ENCODE results near the gene RILPL1.
"Not testable (repeated sequence)": the region's sequence is repeated elsewhere in the genome, so short reads cannot be mapped to it uniquely, and the experiment has no call there.

RILPL1 gene

GRCh38 chr12:123474485-123475245 lies 58.9 kb downstream of the RILPL1 start:
- Histone ChIP-seq H3K4me3 (no peak overlapping the region), H3K4me2 (0 out of 22 replicates have a peak overlapping the region, but pooled peaks of 1 of the 11 experiments have one; percentile 7), H3K9ac (no peak overlapping the region; a peak in 1 of 22 replicates), H3K9me3 (replicated peaks in 1 of 11) (no peaks in the 10 kb centered on the region), H3K27ac (no peak overlapping the region), H3K27me3 (no peaks in the 10 kb centered on the region), H3K4me1 (peaks cover 0 to 30% (median 8%) of the 10 kb centered on the region in 10 experiments; a peak in 11 of 20 replicates), H4K20me1 (peaks cover 6 to 44% (median 18%) of the 10 kb centered on the region in 11 experiments; a peak in 16 of 22 replicates), H3K36me3 (peaks cover 20 to 91% (median 39%) of the 10 kb centered on the region in 11 experiments)
- no peak for TF ChIP-seq Cebpa-rat (IDR thresholded peaks at IDR 0.05)

DNA sequence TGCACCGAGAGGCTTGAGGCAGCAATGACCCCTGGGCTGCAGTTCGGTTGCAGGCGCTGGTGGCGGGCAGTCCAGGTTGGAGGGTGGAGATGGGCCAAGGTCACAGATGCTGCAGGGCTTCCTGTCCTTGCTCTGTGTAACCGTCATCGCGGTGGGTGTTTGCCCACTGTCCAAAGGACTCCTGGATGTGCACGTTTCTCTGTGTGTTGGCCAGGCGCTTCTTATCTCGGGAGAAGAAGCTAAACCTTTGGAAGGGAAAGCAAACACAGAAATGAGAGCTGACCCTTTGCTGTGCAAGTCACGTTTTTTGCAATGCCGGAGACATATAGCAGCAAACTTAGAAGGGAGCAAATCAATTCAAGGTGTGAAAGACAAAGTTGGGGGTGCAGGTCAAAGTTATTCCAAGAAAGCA lies 61.1 kb downstream of the RILPL1 start:
- Histone ChIP-seq H3K27ac (no peak overlapping the region), H3K4me1 (peaks cover 0 to 41% (median 27%) of the 10 kb centered on the region in 10 experiments; a peak in 15 of 20 replicates), H3K36me3 (peaks cover 23 to 80% (median 41%) of the 10 kb centered on the region in 11 experiments), H4K20me1 (peaks cover 16 to 66% (median 40%) of the 10 kb centered on the region in 11 experiments; a peak in 18 of 22 replicates), H3K27me3 (no peaks in the 10 kb centered on the region), H3K4me2 (no peak overlapping the region), H3K4me3 (no peak overlapping the region), H3K9me3 (replicated peaks in 1 of 11) (no peaks in the 10 kb centered on the region), H3K9ac (no peak overlapping the region)
- TF ChIP-seq Cebpa-rat (IDR thresholded peaks at IDR 0.05): no peak

- Histone ChIP-seq H3K27ac (no peak overlapping the region), H3K9ac (no peak overlapping the region), H3K9me3 (replicated peaks in 1 of 11) (no peaks in the 10 kb centered on the region), H4K20me1 (peaks cover 16 to 74% (median 49%) of the 10 kb centered on the region in 11 experiments; a peak in 18 of 22 replicates), H3K36me3 (peaks cover 23 to 80% (median 45%) of the 10 kb centered on the region in 11 experiments), H3K4me3 (no peak overlapping the region), H3K27me3 (no peaks in the 10 kb centered on the region), H3K4me2 (no peak overlapping the region), H3K4me1 (peaks cover 0 to 44% (median 32%) of the 10 kb centered on the region in 10 experiments; a peak in 15 of 20 replicates)
- TF ChIP-seq Cebpa-rat (IDR thresholded peaks at IDR 0.05): peak in 1 of 11 experiments; percentile 52; a peak in 1 of 22 replicates
Measured at GRCh38 chr12:123471374-123472068, 62.0 kb downstream of the RILPL1 start.

DNA sequence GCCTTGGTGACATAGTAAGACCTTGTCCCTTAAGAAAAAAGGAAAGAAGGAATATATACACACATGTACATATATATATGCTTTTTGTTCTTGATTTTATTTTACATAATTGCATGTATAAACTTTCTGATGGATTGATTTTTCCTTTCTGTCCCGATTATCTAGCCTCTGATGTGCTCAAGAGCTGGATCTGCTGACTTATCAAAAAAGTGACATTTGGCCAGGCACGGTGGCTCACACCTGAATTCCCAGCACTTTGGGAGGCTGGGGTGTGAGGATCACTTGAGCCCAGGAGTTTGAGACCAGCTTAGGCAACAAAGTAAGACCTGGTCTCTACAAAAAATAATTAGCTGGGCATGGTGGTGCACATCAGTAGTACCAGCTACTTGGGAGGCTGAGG lies 63.5 kb downstream of the RILPL1 start:
- H3K4me2 ChIP-seq: no peak overlapping the region

GRCh38 chr12:123468786-123469185 lies 64.7 kb downstream of the RILPL1 start:
- H3K9me3 ChIP-seq (replicated peaks in 1 of 11): no peaks in the 10 kb centered on the region
- H3K4me1 ChIP-seq: peaks cover 0 to 35% (median 27%) of the 10 kb centered on the region in 10 experiments; a peak in 15 of 20 replicates
- no peak for TF ChIP-seq Cebpa-rat (IDR thresholded peaks at IDR 0.05)
- H4K20me1 ChIP-seq: peaks cover 26 to 85% (median 65%) of the 10 kb centered on the region in 11 experiments; a peak in 18 of 22 replicates
- H3K36me3 ChIP-seq: peaks cover 46 to 85% (median 61%) of the 10 kb centered on the region in 11 experiments
- H3K27ac ChIP-seq: no peak overlapping the region
- no peak overlapping the region for H3K4me3 ChIP-seq
- no peaks in the 10 kb centered on the region for H3K27me3 ChIP-seq
- H3K4me2 ChIP-seq: peak overlapping the region in 10 of 11 experiments; percentile 7 to 67 (median 58); a peak in 17 of 22 replicates
- H3K9ac ChIP-seq: peak overlapping the region in 1 of 11 experiments; percentile 7; a peak in 1 of 22 replicates

More for the DNA sequence above, 63.5 kb downstream of the RILPL1 start:
- Histone ChIP-seq H3K27ac (no peak overlapping the region), H3K27me3 (no peaks in the 10 kb centered on the region), H4K20me1 (peaks cover 25 to 85% (median 64%) of the 10 kb centered on the region in 11 experiments; a peak in 18 of 22 replicates), H3K9ac (no peak overlapping the region), H3K4me1 (peaks cover 0 to 42% (median 32%) of the 10 kb centered on the region in 10 experiments; a peak in 15 of 20 replicates), H3K9me3 (replicated peaks in 1 of 11) (no peaks in the 10 kb centered on the region), H3K36me3 (peaks cover 36 to 85% (median 54%) of the 10 kb centered on the region in 11 experiments), H3K4me3 (no peak overlapping the region)
- no peak for TF ChIP-seq Cebpa-rat (IDR thresholded peaks at IDR 0.05)

- no peaks in the 10 kb centered on the region for H3K9me3 ChIP-seq (replicated peaks in 1 of 11)
- H3K27ac ChIP-seq: no peak overlapping the region
- peaks cover 20 to 70% (median 49%) of the 10 kb centered on the region in 11 experiments; a peak in 18 of 22 replicates for H4K20me1 ChIP-seq
- H3K4me3 ChIP-seq: no peak overlapping the region
- no peak overlapping the region for H3K4me2 ChIP-seq
- H3K36me3 ChIP-seq: peaks cover 33 to 72% (median 54%) of the 10 kb centered on the region in 11 experiments
- H3K4me1 ChIP-seq: peaks cover 12 to 42% (median 34%) of the 10 kb centered on the region in 10 experiments
- H3K27me3 ChIP-seq: no peaks in the 10 kb centered on the region
- no peak for TF ChIP-seq Cebpa-rat (IDR thresholded peaks at IDR 0.05)
- peak overlapping the region in 1 of 11 experiments; percentile 5; a peak in 1 of 22 replicates for H3K9ac ChIP-seq
Measured at GRCh38 chr12:123465084-123465483, 68.4 kb downstream of the RILPL1 start.

GRCh38 chr12:123463174-123463573 lies 70.3 kb downstream of the RILPL1 start:
- H3K4me2 ChIP-seq; H3K9ac ChIP-seq; H3K9me3 ChIP-seq (replicated peaks in 1 of 11); H3K4me3 ChIP-seq; H3K27me3 ChIP-seq; H3K27ac ChIP-seq: not testable (repeated sequence)
- Histone ChIP-seq H4K20me1 (peaks cover 11 to 51% (median 31%) of the 10 kb centered on the region in 11 experiments; a peak in 17 of 22 replicates), H3K36me3 (peaks cover 38 to 68% (median 50%) of the 10 kb centered on the region in 11 experiments), H3K4me1 (peaks cover 25 to 42% (median 34%) of the 10 kb centered on the region in 10 experiments)

DNA sequence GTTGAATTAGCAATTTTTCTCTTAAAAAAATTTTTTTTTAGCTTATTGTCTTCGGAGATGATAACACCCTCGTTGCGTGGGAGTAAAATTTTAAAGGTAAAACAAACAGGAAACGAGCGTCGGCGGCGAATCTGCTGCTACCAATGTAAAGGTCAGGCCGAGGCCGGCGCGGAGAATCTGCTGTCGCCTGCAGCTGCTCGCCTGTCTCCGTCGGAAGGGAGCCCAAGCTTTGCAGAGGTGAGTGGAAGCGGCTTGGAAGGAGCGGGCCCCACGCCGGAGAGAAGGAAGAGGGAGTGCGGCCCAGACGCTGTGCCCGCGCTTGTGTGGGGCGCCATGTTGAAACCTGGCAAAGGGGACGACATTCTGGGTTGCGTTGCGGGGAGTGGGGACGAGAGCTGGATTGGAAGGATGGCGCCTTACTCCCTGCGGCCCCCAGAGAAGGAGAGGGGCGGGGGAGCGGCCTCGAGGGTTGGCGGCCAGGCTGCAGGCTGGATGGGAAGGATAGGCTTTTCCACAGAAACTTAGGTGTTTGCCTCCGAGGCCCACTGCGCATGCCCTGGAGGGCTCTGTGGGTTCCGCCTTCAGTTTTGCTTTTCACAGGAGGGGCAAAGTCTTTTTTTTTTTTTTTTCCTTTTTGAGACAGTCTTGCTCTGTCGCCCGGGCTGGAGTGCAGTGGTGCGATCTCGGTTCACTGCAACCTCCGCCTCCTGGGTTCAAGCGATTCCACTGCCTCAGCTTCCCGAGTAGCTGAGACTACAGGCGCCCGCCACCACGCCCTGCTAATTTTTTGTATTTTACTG lies 75.3 kb downstream of the RILPL1 start, which contains the start of gene SNRNP35:
TSS of gene SNRNP35 (plus strand) at position 160 of the 800 bp plus-strand sequence. CDS start 7,402 bp downstream, outside the sequence.
- peaks cover 8 to 20% (median 15%) of the 10 kb centered on the region in 11 experiments; a peak in 17 of 22 replicates for H3K36me3 ChIP-seq
- H4K20me1 ChIP-seq: peaks cover 0 to 13% (median 4%) of the 10 kb centered on the region in 11 experiments; a peak in 4 of 22 replicates
- no peaks in the 10 kb centered on the region for H3K27me3 ChIP-seq
- no peaks in the 10 kb centered on the region for H3K9me3 ChIP-seq (replicated peaks in 1 of 11)
- peak within 1 kb of the TSS; percentile 72 to 83 (median 75) for H3K4me3 ChIP-seq
- peak within 1 kb of the TSS; percentile 70 to 95 (median 89) for H3K4me2 ChIP-seq
- TF ChIP-seq Cebpa-rat (IDR thresholded peaks at IDR 0.05): no peak
- peak within 1 kb of the TSS; percentile 92 to 99 (median 98) for H3K9ac ChIP-seq
- H3K4me1 ChIP-seq: peaks cover 18 to 28% (median 21%) of the 10 kb centered on the region in 10 experiments
- peak within 1 kb of the TSS; percentile 95 to 99 (median 98) for H3K27ac ChIP-seq
